Glutamatergic neuron (in vitro differentiated cells): ENCODE results near the gene SPDL1. TPM values are rescaled to one million over a fixed set of nuclear protein-coding genes. Genes with fewer than 3 reads are reported as not detected.
A peak's percentile ranks its signal among the peaks of the same experiment; 100 is the strongest.

ENCODE experiments used
- DNase-seq: peaks from one replicate; pipeline ENCODE4 v3.0.0; 2022
- H3K27ac Mint-ChIP-seq: one replicate; pipeline ENCODE4 v1.8.0; 2020; ENCODE audit warnings: mild to moderate bottlenecking, mixed read lengths, inconsistent platforms; ENCODE audit not compliant: unreplicated experiment
- H3K27me3 Mint-ChIP-seq: one replicate; pipeline ENCODE4 v1.8.0; 2020; ENCODE audit warnings: mild to moderate bottlenecking, moderate library complexity, mixed read lengths, inconsistent platforms; ENCODE audit not compliant: unreplicated experiment
- H3K36me3 Mint-ChIP-seq: one replicate; pipeline ENCODE4 v1.8.0; 2020; ENCODE audit warnings: mild to moderate bottlenecking, mixed read lengths, inconsistent platforms; ENCODE audit not compliant: unreplicated experiment
- H3K4me1 Mint-ChIP-seq: one replicate; pipeline ENCODE4 v1.8.0; 2020; ENCODE audit warnings: mild to moderate bottlenecking, low read depth, mixed read lengths, inconsistent platforms; ENCODE audit not compliant: unreplicated experiment
- H3K4me3 Mint-ChIP-seq: one replicate; pipeline ENCODE4 v1.8.0; 2020; ENCODE audit warnings: mild to moderate bottlenecking, mixed read lengths, inconsistent platforms; ENCODE audit not compliant: unreplicated experiment
- H3K9me3 Mint-ChIP-seq: one replicate; pipeline ENCODE4 v1.8.0; 2020; ENCODE audit warnings: mild to moderate bottlenecking, moderate library complexity, mixed read lengths, inconsistent platforms; ENCODE audit not compliant: unreplicated experiment
- total RNA-seq: library from RNA; stranded (reverse); fragmentation: NEBNext Ultra II Directional; extraction: Animal tissue kit (Norgen Biotek cat#: 25700); gene quantifications from one replicate; pipeline ENCODE4 v1.2.1, GENCODE V29; 2021; ENCODE audit not compliant: unreplicated experiment
- TF ChIP-seq, protein P1 (sequence below): fragments of 200-600 bp; sonication (generic); IDR thresholded peaks from one replicate; pipeline ENCODE4 v1.5.0; 2021; ENCODE audit not compliant: partially characterized antibody, unreplicated experiment

The SPDL1 gene
- total RNA-seq, 1 donor from 2014 or later = 19.0 TPM

- Mint-ChIP-seq H3K4me3 (no peak overlapping the region), H3K27ac (no peak overlapping the region), H3K4me1 (no peaks in the 10 kb centered on the region), H3K9me3 (peaks cover 2% of the 10 kb centered on the region), H3K36me3 (no peaks in the 10 kb centered on the region), H3K27me3 (peaks cover 1% of the 10 kb centered on the region)
- DNase-seq = no peak
- TF ChIP-seq, protein P1, sequence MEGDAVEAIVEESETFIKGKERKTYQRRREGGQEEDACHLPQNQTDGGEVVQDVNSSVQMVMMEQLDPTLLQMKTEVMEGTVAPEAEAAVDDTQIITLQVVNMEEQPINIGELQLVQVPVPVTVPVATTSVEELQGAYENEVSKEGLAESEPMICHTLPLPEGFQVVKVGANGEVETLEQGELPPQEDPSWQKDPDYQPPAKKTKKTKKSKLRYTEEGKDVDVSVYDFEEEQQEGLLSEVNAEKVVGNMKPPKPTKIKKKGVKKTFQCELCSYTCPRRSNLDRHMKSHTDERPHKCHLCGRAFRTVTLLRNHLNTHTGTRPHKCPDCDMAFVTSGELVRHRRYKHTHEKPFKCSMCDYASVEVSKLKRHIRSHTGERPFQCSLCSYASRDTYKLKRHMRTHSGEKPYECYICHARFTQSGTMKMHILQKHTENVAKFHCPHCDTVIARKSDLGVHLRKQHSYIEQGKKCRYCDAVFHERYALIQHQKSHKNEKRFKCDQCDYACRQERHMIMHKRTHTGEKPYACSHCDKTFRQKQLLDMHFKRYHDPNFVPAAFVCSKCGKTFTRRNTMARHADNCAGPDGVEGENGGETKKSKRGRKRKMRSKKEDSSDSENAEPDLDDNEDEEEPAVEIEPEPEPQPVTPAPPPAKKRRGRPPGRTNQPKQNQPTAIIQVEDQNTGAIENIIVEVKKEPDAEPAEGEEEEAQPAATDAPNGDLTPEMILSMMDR = no peak
These were observed 47.8 kb downstream of the SPDL1 start for GRCh38 chr5:169631360-169631759.

DNA sequence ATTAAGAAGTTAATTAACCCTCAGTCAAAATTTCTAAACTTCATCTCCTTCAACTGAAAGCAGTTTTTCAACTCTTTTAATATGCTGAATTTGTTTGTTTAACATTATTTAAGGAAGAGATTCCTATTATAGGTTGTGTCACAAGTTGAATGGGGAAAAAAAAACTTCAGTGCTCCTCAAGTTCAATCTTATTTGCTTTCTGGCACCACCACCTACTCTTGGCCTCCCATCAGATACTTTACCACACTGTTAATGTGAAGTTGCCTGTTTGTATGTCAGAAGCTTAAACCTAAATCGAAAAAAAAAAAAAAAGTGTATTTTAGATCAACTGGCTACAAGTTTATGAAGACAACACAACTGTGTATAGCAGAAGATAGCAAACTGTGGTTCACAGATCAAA is 49.4 kb downstream of the SPDL1 start:
- no peak for DNase-seq
- no peak overlapping the region for H3K27ac Mint-ChIP-seq
- H3K9me3 Mint-ChIP-seq = peaks cover 2% of the 10 kb centered on the region
- TF ChIP-seq, protein P1 = no peak
- no peaks in the 10 kb centered on the region for H3K4me1 Mint-ChIP-seq
- no peaks in the 10 kb centered on the region for H3K36me3 Mint-ChIP-seq
- peaks cover 6% of the 10 kb centered on the region for H3K27me3 Mint-ChIP-seq
- H3K4me3 Mint-ChIP-seq = no peak overlapping the region

DNA sequence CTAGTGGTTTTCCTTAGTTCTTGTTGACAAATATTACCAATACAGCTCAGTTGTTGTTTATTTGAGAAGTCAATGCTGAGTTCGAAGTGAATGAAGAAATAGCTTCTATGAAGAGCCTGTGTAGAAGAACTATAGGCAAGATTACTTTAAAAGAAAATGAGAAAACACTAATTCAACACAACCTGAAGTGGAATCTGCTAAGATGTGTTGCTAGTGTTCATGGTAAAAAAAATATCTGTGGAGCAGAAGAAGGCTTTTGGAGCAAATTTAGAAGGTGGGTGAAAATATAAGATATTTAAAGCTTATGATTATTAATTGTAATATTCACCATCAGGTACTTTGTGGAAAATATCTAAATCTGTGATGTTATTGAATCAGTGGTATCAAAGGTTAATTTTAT is 51.0 kb downstream of the SPDL1 start:
- no peak overlapping the region for H3K27ac Mint-ChIP-seq
- H3K4me3 Mint-ChIP-seq = no peak overlapping the region
- DNase-seq = no peak
- no peaks in the 10 kb centered on the region for H3K36me3 Mint-ChIP-seq
- peaks cover 6% of the 10 kb centered on the region for H3K27me3 Mint-ChIP-seq
- no peaks in the 10 kb centered on the region for H3K4me1 Mint-ChIP-seq
- TF ChIP-seq, protein P1 = no peak
- H3K9me3 Mint-ChIP-seq = peaks cover 2% of the 10 kb centered on the region

GRCh38 chr5:169635936-169636335 is 52.4 kb downstream of the SPDL1 start:
- Mint-ChIP-seq H3K4me3 (no peak overlapping the region), H3K36me3 (no peaks in the 10 kb centered on the region), H3K9me3 (peaks cover 2% of the 10 kb centered on the region), H3K27ac (no peak overlapping the region), H3K4me1 (no peaks in the 10 kb centered on the region), H3K27me3 (peaks cover 6% of the 10 kb centered on the region)
- DNase-seq = no peak
- TF ChIP-seq, protein P1 = no peak

- Mint-ChIP-seq H3K36me3 (no peaks in the 10 kb centered on the region), H3K9me3 (peaks cover 2% of the 10 kb centered on the region), H3K27me3 (peaks cover 6% of the 10 kb centered on the region), H3K27ac (no peak overlapping the region), H3K4me3 (peak overlapping the region; percentile 72), H3K4me1 (no peaks in the 10 kb centered on the region)
- no peak for DNase-seq
- TF ChIP-seq, protein P1 = no peak
These were observed 53.0 kb downstream of the SPDL1 start for GRCh38 chr5:169636477-169637084.
